A172 (cell line): ENCODE measurements around the gene GRK6. TPM values are rescaled to one million over a fixed set of nuclear protein-coding genes. Genes with fewer than 3 reads are reported as not detected.
A peak's percentile ranks its signal among the peaks of the same experiment; 100 is the strongest.

Experiments used
- DNase-seq: peaks from one replicate; pipeline ENCODE4 v3.0.0-alpha.2; 2015; ENCODE audit warnings: low spot score
- total RNA-seq: library from RNA; depleted of rRNA; stranded (reverse); fragments of >200 nt; shearing (Covaris generic); gene quantifications from 2 replicates; pipeline ENCODE4 v1.2.3, GENCODE V29; 2014

GRK6 gene
- total RNA-seq, 1 experiment from 2014 or later = 59.3 TPM

DNA sequence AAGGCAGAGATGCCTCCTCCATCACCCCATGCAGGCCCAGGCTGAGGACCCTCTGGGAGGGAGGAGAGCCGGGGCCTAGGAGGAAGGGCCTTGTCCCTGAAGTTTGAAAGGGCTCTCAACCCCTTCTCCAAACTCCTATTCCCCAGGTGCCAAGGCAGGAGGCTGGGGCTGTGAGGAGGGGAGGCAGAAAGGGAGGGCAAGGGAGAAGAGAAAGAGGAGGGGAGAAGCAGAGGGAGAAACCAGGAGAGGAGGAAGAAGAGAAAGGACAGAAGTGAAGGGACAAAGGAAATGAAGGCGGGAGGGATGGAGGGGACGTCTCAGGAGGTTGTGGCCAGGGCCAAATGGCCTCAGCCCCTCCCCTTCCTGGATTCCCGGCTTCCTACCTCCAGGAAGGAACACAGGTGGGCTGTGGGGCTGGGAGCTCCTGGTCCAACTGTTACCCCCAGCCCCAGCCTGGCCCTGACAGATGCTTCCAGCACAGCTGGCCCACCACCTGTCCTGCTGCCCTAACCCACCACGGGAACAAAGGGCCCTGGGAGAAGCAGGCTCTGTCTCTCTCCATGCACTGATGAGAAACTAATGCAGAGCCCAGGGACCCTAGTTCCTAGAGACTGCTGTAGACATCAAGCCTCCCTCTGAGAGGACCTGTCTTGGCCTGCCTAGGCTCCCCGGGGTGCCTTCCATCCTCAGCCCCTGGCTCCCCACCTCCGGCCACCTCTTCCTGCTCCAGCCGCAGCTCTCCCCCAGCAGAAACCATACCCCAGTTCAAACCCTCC lies 43.5 kb downstream of the GRK6 start:
- DNase-seq = no peak

DNA sequence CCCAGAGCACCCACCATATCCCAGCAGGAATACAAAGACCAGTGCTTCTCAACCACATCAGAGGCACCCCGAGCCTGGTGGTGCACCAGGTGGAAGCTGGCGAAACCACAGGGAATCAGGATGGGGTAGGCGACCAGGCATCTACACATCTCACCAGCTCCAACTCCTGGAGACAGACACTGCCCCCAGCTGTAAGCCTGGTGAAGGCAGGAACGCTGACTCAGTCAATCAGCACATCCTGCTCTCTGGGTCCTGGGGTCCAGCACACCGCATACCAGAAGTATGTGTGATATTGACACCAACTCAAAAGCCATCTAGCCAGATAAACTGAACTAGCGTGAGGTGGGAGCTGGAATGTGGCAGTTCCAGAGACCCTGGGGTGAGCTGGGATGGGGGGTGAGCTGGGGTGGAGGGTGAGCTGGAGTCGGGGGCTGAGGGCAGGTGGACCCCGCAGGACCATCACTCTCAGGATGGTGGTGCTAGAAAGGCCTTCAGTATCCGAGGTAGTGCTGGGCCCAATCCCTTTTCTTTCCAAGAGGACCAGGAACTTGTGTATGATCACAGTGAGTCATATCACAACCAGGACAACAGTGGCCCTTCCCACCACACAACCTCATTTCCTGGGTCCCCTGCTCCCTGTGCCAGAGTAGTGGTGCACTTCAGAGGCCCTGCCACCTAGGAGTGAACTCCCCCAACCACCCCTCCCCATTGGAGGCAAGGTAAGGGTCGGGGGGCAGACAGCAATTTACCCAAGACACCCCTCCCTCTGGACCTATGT lies 44.5 kb downstream of the GRK6 start:
- no peak for DNase-seq

DNA sequence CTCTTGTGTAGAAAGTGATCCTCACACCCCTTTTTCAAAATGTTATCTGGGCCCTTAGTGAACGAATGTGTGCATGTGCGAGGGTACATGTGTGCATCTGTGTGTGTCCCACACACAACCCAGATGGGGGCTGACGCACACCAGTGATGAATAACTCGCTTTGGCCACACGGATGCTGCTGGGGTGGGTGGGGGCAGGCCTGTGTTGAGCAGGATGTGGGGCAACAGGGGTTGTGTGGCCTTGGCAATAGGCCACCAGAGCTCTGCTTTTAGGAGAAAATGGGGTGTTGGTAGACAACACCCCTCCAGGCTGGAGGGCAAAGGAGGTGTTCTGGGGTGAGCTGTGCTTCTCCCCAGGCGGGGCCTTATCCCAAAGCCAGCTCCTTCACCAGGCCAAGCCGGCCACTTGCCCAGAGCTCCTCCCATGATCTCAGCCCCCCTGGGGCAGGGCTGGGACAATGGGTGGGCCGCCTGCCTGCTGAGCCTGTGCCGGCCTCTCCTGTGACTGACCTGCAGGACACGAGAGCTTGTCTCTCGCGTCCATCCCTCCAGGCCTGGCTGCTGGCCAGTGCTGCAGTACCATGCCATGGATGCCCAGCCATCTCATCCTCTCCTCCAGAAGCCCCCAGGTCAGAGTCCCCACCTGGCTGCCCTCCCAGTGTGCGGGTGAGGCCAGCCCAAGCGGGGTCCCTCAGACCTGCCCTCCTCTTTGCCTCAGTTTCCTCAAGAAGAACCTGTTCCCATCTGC lies 45.3 kb downstream of the GRK6 start:
- no peak for DNase-seq

DNA sequence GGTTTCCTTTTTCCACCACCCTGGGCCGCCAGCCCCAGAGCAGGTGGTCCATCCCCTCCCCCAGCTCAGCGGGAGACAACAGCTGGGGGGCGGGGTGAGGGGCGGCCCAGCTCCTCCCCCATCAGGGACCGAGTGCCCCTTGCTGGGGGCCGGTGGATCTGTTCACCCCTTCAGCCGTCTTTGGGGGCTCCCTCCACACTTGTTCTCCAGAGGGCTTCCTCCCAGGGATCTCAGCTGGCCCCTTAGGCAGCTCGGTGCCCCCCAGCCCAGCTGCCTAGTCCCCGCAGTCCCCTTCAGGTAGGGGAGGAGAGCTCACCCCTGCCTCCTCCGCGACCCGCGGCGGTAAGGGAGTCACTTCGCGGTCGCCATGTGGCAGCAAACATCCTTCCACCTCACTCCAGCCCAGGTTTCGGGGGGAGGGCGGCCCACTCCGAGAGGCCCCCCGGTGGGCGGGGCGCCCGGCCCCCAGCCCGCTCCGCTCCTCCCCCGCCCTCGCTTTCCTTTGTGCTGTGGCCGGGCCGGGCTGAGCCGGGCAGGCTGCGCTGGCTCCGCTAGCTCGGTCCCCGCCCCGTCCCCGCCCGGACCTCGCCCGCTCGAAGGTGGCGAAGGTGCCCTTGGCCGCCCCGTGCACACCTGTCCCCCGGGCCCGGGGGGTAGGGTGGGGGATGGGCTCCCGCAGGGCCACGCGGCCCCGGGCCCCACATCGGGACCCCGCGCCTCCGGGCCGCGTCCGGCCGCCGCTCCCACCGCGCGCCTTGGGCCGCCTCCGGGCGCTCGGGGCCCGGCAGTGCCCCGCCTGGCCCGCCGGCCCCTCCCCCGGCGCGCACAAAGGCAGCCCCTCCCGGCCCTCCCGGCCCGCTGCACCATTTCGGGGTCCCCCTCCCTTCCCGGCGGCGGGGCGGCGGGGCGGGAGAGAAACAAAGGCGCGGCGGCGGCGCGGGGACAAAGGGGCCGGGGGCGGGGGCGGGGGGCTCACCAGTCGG lies 46.3 kb downstream of the GRK6 start:
- no peak for DNase-seq

DNA sequence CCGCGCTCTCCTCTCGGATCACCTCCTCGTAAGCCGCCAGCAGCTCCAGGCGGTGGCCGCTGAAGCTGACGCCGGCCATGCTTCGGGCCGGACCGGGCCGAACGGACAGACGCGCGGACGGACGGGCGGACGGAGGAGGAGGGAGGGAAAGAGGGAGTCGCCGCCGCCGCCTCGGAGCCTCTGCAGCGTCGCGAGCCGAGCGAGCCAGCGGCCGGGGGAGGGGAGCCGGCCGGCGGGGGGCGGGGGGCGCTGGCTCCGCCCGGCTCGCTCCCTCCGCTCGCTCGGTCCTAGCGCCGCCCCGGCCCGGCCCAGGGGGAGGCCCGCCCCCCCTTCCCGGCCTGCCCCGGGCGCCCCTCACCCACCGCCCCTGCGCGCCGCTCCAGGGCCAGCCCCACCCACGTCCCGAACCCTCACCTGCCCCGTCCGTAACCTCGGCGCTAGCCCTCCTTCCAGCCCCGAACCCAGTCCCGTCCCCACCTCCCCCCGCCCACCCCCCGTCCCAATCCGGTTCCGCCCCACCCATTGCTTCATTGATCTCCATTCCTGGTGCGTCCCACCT lies 47.0 kb downstream of the GRK6 start, which contains the start of gene DBN1:
DBN1 (minus strand) TSS at position 192 of the 559 bp plus-strand sequence; CDS start at position 79, 113 bp downstream.
- DNase-seq = peak; percentile 51

DNA sequence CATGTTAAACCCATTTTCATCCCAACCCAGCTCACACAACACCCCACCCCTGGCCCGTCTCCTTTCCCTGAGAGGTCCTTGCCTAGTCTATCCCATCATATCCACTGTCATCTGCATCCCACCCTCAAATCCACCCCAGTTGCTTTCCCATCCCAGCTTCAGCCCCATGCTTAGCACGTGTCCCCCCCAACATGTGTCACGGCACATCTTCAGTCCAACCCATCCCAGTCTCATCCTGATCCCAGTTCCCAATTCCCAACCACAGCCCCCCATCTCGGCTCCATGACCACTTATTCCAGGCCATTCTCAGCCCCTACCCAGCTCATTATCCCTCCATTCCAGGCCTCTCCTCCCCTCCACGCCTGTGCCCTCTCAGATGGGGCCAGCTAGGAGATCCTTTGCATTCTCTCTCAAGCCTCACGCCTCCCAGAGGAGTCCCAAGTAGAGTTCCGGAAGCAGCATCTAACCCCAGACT lies 47.6 kb downstream of the GRK6 start:
- no peak for DNase-seq

DNA sequence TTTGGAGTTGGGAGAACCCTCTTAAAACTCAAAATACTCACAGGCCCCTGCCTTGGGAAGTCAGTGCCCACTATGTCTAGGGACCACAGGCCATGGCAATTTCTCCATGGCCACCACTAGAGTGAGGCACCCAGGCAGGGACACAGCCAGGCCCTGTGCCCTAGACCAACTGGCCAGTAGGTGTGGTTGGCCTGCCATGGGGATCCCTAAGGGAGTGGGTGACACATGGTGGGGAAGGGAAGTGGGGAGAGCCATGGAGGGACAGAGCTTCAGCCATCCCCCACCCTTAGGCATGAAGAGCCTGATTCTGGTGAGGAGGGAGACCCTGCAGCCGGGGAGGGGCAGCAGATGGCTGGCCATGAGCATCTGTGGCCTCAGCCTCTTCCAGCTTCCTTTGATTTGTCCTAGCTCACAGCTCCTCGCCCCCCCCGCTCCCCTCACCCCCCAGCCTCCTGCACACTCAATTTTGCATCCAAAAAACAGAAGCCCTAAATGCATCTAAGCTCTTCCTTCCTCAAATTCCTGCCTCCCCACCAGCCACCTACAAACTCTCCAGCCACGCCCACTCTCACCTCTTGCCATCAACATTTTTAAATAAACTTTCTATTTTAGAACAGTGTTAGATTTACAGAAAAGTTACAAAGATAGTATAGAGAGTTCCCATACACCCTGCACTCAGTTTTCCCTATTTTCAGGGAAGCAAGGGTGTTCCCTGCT lies 48.5 kb downstream of the GRK6 start:
- DNase-seq = no peak

DNA sequence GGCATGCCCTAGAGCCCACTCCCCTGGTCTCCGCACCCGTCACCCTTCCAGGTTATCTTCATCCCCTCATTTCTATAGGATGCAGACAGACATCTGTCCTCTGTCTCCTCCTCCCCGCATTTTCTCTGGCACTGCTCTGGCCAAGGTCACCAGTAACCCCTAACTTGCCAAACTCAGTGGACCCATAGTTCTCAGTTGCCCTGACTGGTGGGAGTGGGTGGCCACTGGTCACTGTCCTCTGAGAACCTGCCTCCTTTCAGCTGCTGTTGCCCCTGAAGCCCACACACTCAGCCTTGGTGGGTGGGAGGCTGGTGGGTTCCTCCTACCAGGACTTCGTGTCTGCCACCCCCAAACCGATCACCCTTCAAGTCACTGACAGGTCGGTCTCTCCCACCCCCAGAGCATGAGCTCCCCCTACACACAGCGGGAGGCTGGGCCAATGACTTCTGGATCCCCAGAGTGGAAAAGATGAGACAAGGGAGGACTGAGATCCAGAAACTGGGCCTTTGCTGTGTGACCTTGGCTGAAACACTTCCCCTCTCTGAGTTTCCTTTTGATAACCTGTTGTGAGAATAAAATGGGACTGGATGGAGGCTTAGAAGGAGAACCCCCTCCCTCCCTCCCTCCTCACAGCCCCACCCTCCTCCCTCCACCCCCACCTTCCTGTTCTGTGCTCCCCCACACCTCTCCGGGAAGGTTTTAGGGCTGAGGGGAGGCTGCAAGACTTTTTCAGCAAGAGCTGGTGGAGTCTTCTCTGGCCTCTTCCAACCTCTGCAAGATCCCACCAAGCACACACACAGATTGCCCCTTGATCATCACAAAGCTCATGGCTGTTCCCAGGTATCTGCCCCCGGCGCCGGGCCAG lies 49.3 kb downstream of the GRK6 start:
- no peak for DNase-seq

DNA sequence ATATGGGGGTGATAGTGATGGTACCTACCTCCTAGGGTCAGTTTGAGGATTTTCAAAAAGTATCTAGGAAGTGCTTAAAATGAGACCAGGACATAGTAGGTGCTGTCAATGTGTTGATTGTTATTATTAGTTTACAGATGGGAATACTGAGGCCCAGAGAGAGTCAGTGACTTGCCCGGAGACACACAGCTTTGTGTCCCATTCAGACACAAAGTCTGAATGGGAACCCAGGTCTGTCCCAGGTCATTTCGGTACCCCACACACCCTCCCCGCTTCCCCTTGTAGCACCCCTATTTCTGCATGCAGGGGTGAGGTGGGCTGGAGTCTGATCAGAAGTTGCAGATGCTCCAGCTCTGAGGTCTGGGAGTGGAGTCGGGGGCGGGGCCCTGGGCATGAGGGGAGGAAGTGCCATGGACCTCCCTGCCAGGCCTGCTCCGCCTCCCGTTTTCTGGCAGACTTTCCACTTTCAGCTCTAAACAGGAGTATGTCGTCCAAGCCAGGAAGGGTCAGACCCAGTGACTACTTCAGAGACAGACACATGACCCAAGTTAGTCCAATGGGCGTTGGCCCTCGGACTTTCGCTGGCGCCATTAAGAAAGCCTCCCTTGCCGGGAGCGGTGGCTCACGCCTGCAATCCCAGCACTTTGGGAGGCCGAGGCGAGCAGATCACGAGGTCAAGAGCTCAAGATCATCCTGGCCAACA lies 50.2 kb downstream of the GRK6 start:
- peak; percentile 61 for DNase-seq

DNA sequence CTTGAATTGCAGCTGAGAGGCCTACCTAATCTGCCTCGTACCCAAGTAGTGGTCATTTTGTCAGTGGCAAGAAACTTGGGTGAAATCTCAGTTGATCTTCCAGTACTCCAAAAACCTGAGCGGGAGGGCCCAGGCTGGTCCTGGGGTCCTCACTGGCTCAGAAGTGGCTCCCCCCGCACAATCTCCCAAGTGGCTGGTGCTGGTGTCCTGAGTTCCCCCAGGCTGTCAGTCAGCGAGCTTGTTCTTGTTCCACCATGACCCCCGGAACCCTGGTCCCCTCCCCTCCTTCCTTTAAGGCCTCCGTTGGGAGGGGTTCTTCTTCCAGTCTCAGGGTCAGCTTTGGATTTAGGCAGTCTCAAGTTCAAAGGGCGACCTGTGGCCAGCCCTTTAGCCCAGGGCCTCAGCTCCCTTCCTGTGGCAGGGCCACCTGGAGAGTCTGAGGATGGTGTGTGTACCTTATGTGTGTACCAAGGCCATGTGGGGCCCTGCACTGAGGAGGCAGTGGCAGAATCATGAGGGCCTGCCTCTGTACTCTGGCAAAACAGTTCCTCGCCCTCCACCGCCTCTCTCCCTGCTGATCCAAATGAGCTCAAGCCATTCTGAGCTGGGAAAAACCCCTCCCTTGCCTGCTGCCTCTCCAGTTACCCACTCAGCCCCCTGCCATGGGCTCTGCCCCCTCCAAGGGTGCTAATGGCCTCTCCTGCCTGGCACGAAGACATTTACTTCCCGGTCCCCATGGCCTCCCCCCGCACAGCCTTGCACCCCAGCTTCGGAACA lies 51.4 kb downstream of the GRK6 start:
- DNase-seq = no peak

DNA sequence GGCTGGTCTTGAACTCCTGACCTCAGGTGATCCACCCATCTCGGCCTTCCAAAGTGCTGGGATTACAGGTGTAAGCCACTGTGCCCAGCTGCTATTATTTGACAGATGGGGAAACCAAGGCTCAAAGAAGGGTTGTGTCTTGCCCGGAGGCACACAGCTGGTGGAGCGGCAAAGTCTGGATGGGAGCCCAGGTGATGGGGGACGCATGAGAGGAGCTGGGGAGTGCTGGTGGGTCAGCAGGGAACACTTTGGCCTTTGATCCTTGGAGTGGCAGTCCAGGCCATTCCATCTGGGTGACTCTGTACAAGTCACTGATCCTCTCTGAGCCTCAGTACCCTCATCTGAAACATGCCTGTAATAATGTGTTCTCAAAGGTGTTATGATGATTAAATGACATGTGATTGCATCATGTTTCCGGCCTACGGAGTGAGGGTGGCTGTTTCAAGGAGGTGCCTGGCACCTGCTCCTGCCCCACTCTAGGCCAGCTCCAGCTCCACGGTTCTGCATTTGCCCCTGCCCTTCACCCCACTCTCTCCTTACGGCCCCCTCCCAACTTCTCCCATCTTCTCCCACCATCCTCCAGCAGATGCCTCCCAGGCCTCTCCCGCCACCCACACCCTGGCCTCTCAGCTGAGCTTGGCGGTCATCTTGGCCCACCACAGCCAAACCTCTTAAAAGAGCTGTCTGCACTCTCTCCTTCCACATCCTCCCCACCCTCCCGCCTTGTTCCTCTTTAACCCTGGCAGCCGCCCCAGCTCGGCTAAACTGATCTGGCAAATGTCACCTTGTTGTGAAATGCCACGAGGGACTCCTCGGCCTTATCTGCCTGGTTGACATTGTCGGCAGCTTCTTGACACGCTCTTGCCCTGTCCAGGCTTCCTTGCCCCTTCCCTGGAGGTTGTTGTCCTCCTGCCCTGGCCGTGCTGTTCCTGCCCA lies 52.5 kb downstream of the GRK6 start:
- no peak for DNase-seq

DNA sequence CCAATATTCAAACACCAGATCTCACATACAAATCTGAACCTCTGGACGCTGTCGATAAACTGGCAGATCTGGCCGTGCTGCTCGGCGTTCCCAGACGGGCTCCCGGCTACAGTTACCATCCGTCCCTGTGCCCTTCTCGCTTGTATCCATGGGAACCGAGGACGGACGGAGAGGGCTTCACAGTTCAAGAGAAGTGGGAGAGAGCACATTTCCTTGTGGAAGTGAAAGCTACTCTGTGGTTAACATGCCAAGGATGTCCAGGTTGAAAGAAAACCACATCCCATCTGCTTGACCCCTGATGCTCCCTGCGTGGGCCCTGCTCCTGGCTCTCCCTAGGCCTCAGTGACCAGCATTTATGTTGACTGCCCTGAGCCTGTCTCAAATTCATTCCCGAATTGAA lies 53.3 kb downstream of the GRK6 start:
- DNase-seq = peak; percentile 49

DNA sequence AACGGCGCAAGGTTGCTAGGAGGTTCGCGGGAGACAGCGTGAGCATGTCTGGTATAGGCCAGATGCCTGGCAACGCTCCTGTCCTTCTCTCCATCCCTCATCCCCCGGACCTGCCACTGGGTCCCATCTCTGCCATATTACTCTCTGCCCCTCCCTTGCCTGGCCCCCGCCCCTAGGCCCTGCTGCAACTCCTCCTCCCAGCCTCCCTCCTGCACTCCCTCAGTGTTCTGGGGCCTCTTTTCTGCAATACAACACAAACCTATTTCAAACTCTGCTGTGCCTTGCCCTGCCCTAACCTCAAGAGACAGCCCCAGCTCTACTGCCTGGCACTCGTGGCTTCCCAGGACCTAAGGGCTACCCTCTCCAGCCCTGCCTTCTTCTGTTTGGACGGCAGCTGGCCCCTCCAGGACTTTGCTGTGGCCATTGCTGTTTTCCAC lies 55.9 kb downstream of the GRK6 start:
- DNase-seq = no peak

DNA sequence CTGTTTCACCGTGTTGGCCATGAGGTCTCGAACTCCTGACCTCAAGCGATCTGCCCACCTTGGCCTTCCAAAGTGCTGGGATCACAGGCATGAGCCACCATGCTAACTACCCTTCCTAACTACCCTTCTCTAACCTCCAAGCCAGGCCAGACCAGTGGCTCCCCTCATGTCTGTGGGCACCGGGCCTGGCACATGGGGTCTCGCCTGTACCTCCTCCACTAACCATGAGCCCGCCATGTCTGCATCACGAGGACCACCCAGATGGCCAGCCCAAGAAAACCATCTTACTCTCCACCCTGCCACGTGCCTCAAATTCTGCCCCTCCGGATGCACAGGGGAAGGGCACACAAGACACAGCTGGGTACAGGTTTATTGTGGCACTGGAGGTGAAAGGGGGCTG lies 56.6 kb downstream of the GRK6 start:
- no peak for DNase-seq

DNA sequence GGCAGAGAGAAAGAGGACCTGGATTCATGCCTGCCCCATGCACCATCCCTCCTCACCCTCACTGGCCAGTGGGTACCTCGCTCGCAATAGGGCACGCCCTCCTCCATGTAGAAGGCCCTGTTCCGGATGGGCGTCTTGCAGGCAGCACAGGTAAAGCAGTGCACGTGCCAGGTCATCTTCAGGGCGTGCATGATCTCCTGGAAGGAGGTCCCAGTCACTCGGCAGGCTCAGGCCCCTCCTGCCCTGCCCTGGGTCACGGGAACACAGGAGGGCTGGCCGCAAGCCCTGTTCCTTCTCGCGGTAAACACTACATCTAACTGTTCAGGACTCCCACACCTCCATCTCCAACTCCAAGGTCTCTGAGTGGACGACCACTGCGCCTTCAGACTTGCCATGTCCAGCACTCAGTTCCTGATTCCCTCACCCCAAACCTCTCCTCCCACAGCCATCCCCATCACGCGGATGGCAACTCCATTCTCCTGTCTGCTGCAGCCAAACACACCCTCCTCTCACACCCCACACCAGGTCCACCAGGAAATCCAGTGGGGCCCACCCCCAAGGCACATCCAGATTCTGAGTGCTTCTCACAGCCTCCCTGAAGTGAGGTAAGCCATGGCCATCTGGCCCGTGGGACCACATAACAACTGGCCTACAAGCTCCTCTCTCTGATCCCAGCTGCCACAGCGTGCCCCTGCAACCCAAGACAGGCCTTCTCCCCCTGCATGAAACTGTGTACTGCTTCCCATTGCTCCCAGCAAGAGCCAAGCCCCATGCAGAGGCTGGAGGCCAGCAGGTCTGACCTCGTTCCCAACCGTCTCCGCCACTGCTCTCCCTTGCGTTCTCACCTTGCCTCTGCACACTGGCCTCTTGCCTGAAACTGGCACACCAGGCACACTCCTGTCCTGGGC lies 57.8 kb downstream of the GRK6 start:
- DNase-seq = no peak
